IPS-15b (cell line): ENCODE measurements around the gene CERS6.

Experiments
- H3K27me3 ChIP-seq: one replicate; pipeline ENCODE4 v1.6.1; 2013; ENCODE audit warnings: low read length; ENCODE audit not compliant: control insufficient read depth, insufficient read depth
- H3K36me3 ChIP-seq: one replicate; pipeline ENCODE4 v1.6.1; 2013; ENCODE audit warnings: low read length; ENCODE audit not compliant: control insufficient read depth, insufficient read depth
- H3K4me1 ChIP-seq: one replicate; pipeline ENCODE4 v1.6.1; 2013; ENCODE audit warnings: mild to moderate bottlenecking, low read length; ENCODE audit not compliant: control insufficient read depth, insufficient read depth
- H3K4me3 ChIP-seq: one replicate; pipeline ENCODE4 v1.5.1; 2013; ENCODE audit warnings: low read depth, low read length
- H3K9ac ChIP-seq: one replicate; pipeline ENCODE4 v1.6.1; 2013; ENCODE audit warnings: low read depth, mild to moderate bottlenecking, low read length
- H3K9me3 ChIP-seq: one replicate; pipeline ENCODE4 v1.6.1; 2013; ENCODE audit warnings: mild to moderate bottlenecking, low read length; ENCODE audit not compliant: control insufficient read depth, insufficient read depth

CERS6 gene

DNA sequence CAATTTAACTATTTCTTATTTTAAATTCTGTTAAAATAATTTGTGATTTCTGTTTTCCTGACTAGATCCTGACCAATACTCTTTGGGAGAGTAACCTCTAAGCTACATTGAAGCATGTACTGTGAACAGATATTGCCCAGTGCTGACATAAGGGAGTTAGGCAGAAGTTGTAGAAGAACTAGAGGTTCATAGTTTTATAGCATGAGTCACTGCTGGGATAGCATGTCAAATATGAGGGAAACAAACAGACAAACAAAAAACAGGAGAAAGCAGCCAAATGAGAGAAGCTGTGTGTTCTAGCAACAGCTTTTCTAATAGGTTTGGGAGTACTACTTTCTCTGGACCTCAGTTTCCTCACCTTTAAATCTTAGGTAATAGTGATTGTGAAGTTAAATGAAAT lies 72.4 kb downstream of the CERS6 start:
- Histone ChIP-seq H3K27me3 (no peaks in the 10 kb centered on the region), H3K9ac (no peak overlapping the region), H3K4me3 (no peak overlapping the region), H3K9me3 (no peaks in the 10 kb centered on the region), H3K4me1 (peaks cover 10% of the 10 kb centered on the region), H3K36me3 (no peaks in the 10 kb centered on the region)

- H3K4me3 ChIP-seq = no peak overlapping the region
- H3K36me3 ChIP-seq = no peaks in the 10 kb centered on the region
- H3K4me1 ChIP-seq = peaks cover 10% of the 10 kb centered on the region
- H3K9ac ChIP-seq = no peak overlapping the region
- no peaks in the 10 kb centered on the region for H3K27me3 ChIP-seq
- no peaks in the 10 kb centered on the region for H3K9me3 ChIP-seq
These were observed 73.2 kb downstream of the CERS6 start for GRCh38 chr2:168529054-168529833.

DNA sequence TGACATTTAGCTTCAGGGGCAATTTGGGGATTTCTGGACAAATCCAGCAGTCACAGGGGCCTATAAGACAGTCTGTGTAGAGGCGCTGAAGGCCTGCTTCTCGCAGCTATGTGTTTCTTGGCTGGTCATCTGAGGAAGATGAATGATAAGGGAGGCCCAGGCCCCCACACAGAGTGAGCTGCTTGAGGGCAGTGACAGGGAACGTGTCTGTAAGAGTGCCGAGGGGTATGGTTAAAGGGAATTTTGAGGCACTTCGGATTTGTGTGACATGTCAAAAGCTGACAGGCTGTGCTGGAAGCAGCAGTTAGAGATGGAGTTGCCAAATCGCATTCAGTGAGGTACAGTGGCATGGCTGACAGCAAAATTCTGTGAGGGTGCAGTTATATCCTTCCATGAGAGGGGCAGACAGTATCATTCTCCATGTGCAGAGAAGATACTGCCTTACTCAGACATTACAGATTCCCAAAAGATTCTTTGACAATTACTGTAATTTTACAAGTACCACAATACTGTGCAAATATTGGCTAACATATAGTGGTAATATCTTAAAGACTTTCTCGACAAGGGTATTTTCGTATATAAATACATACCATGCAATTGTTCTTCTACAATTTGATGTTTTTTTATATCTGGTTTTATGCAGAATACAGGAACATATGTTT lies 74.0 kb downstream of the CERS6 start:
- Histone ChIP-seq H3K4me3 (no peak overlapping the region), H3K4me1 (peaks cover 9% of the 10 kb centered on the region), H3K9ac (no peak overlapping the region), H3K9me3 (no peaks in the 10 kb centered on the region), H3K27me3 (no peaks in the 10 kb centered on the region), H3K36me3 (no peaks in the 10 kb centered on the region)

- H3K4me3 ChIP-seq = no peak overlapping the region
- H3K4me1 ChIP-seq = peaks cover 3% of the 10 kb centered on the region
- H3K9me3 ChIP-seq = no peaks in the 10 kb centered on the region
- no peaks in the 10 kb centered on the region for H3K27me3 ChIP-seq
- no peaks in the 10 kb centered on the region for H3K36me3 ChIP-seq
- no peak overlapping the region for H3K9ac ChIP-seq
These were observed 75.0 kb downstream of the CERS6 start for GRCh38 chr2:168530982-168531622.

DNA sequence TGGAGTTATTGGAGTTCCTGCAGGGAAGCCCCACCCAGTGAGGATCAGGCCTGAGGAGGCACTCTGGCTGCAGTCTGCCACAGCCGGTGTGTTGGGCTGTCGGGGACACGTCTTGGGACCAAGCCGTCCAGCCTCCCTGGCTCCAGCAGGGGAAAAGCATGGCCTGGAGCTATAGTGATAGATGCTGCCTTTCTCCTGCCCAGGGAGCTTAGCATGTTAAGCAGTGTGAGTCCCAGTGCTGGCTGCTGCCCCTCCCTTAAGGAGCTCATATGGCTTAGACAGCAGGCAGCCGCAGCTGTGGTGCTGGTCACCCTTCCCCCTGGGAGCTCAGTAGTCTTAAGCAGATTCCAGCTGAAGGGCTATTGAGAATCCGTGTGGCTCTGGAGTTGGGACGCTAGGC lies 78.9 kb downstream of the CERS6 start:
- peaks cover 6% of the 10 kb centered on the region for H3K4me1 ChIP-seq
- H3K9ac ChIP-seq = no peak overlapping the region
- H3K9me3 ChIP-seq = no peaks in the 10 kb centered on the region
- H3K4me3 ChIP-seq = no peak overlapping the region
- H3K36me3 ChIP-seq = no peaks in the 10 kb centered on the region
- H3K27me3 ChIP-seq = no peaks in the 10 kb centered on the region

DNA sequence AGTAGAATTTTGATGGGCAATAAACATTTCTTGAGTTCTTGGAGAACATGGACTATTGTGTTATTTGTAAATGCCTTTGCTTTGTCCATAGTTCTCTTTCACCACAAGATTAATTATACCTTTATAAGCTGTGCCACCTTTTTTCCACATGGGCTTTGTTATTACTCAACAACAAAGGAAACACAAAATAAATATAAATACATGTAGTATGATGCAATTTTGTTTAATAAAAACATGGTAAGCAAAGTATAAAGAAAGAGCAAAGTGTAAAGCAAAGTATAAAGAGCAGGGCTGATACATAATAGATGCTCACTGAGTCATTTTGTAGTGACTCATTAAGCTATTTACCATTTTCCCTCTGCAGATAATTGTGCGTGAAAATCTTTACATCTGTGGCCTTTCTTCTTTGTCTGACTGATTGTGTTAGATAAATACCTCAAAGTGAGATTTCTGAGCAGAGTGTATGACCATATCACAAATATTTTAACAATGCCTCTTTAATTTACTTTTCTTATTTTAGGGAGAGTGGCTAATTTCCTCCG lies 80.9 kb downstream of the CERS6 start:
- Histone ChIP-seq H3K27me3 (no peaks in the 10 kb centered on the region), H3K4me1 (peaks cover 6% of the 10 kb centered on the region), H3K9me3 (no peaks in the 10 kb centered on the region), H3K36me3 (no peaks in the 10 kb centered on the region), H3K4me3 (no peak overlapping the region), H3K9ac (no peak overlapping the region)

DNA sequence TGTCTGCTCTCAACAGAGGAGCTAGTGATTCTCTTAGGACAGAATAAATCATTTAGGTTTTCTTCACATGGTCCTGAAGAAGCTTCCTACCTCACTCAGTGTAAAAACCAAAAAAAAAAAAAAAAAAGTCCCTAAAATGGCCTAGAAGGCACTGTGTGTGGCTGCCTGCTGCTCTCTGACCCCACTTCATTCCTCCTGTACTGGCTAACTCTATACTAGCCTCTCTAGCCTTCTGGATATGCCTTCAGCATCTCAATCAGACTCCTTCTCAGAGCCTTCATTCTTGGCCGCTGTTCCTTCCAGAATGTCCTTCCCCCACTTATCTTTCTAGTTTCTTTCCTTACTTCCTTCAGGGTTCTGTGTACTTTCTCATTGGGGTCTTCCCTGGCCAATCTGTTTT lies 82.1 kb downstream of the CERS6 start:
- H3K27me3 ChIP-seq = no peaks in the 10 kb centered on the region
- H3K36me3 ChIP-seq = no peaks in the 10 kb centered on the region
- H3K4me3 ChIP-seq = no peak overlapping the region
- H3K9me3 ChIP-seq = no peaks in the 10 kb centered on the region
- no peak overlapping the region for H3K9ac ChIP-seq
- H3K4me1 ChIP-seq = peaks cover 6% of the 10 kb centered on the region

DNA sequence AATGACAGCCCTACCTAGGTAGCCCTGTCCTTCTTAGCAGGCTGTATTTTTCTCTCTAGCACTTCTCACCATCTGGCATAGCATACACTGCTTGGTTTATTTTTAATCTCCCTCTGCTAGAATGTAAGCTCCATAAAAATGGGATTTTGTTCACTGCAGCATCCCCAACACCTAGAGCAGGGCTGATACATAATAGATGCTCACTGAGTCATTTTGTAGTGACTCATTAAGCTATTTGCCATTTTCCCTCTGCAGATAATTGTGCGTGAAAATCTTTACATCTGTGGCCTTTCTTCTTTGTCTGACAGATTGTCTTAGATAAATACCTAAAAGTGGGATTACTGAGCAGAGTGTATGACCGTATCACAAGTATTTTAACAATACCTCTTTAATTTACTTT lies 82.5 kb downstream of the CERS6 start:
- Histone ChIP-seq H3K9me3 (no peaks in the 10 kb centered on the region), H3K4me3 (no peak overlapping the region), H3K4me1 (peaks cover 6% of the 10 kb centered on the region), H3K36me3 (no peaks in the 10 kb centered on the region), H3K9ac (no peak overlapping the region), H3K27me3 (no peaks in the 10 kb centered on the region)

DNA sequence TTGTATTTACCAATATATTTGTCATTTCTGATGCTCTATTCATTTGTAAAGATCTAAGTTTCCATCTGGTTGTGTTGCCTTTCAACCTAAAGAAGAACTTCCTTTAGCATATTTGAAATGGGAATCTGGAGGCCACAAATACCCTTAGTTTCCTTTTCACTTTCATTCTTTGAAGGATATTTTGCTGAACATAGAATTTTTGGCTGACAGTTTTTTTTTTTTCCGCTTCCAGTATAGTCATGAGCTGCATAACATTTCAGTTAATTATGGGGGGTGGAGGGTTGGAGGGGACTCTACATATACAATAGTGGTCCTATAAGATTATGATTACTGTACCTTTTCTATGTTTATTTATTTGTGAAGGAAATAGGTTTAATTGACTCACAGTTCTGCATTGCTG lies 83.9 kb downstream of the CERS6 start:
- H3K4me3 ChIP-seq = no peak overlapping the region
- peaks cover 6% of the 10 kb centered on the region for H3K4me1 ChIP-seq
- no peaks in the 10 kb centered on the region for H3K27me3 ChIP-seq
- H3K9me3 ChIP-seq = no peaks in the 10 kb centered on the region
- H3K36me3 ChIP-seq = no peaks in the 10 kb centered on the region
- no peak overlapping the region for H3K9ac ChIP-seq

DNA sequence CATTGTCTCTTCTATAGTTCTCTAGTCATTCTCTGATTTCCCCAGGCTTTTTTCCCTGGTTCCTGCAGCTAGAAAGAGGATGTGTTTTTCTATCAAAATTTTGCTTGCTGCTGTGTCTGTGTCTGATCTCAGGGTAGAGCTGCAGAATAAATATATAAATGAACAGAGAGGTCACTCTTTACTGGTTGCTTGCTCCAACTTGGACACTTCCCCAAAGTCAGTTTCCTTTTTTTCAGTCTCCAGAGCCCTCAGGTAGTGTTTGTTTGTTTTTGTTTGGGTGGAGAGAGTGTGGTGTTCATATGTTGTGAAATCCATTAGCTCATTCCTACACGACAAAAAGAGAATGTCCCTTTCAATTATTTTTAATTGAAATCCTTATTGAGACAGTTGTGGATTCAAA lies 85.8 kb downstream of the CERS6 start:
- peaks cover 11% of the 10 kb centered on the region for H3K4me1 ChIP-seq
- no peaks in the 10 kb centered on the region for H3K9me3 ChIP-seq
- H3K4me3 ChIP-seq = no peak overlapping the region
- H3K9ac ChIP-seq = no peak overlapping the region
- no peaks in the 10 kb centered on the region for H3K36me3 ChIP-seq
- no peaks in the 10 kb centered on the region for H3K27me3 ChIP-seq

- no peak overlapping the region for H3K4me3 ChIP-seq
- H3K36me3 ChIP-seq = no peaks in the 10 kb centered on the region
- H3K9me3 ChIP-seq = no peaks in the 10 kb centered on the region
- no peak overlapping the region for H3K9ac ChIP-seq
- peaks cover 6% of the 10 kb centered on the region for H3K4me1 ChIP-seq
- H3K27me3 ChIP-seq = no peaks in the 10 kb centered on the region
These were observed 87.0 kb downstream of the CERS6 start for GRCh38 chr2:168543037-168543436.

GRCh38 chr2:168543935-168544334 lies 87.9 kb downstream of the CERS6 start:
- no peaks in the 10 kb centered on the region for H3K27me3 ChIP-seq
- no peak overlapping the region for H3K9ac ChIP-seq
- no peak overlapping the region for H3K4me3 ChIP-seq
- H3K4me1 ChIP-seq = peaks cover 5% of the 10 kb centered on the region
- no peaks in the 10 kb centered on the region for H3K9me3 ChIP-seq
- H3K36me3 ChIP-seq = no peaks in the 10 kb centered on the region
